Left ventricle myocardium superior (tissue), 1 donor: ENCODE results near the gene BBS9. TPM values are rescaled to one million over a fixed set of nuclear protein-coding genes. Genes with fewer than 3 reads are reported as not detected.
A peak's percentile ranks its signal among the peaks of the same experiment; 100 is the strongest.
"Not testable (repeated sequence)": the region's sequence is repeated elsewhere in the genome, so short reads cannot be mapped to it uniquely, and the experiment has no call there.

Experiments
- ATAC-seq: fragments of 200-7000 bp; cut with Tn5 transposase; one replicate; pipeline ENCODE4 v1.9.1; 2020; ENCODE audit warnings: mild to moderate bottlenecking, moderate library complexity
- DNase-seq: peaks from one replicate; pipeline ENCODE4 v3.0.0-alpha.2; 2020
- intact Hi-C: fragments of 100-400 bp; cut with micrococcal nuclease; formaldehyde crosslinking; loops from one replicate; pipeline ENCODE4 v1.11.0; 2022
- total RNA-seq: library from RNA; stranded (reverse); fragmentation: NEBNext Ultra II Directional; extraction: Animal tissue kit (Norgen Biotek cat#: 25700); gene quantifications from one replicate; pipeline ENCODE4 v1.2.1, GENCODE V29; 2021
- donor health status: DM: no; HTN: yes; CAD: no; lungs with severe emphysema.

BBS9 gene
- total RNA-seq, 1 donor from 2014 or later = 9.6 TPM

DNA sequence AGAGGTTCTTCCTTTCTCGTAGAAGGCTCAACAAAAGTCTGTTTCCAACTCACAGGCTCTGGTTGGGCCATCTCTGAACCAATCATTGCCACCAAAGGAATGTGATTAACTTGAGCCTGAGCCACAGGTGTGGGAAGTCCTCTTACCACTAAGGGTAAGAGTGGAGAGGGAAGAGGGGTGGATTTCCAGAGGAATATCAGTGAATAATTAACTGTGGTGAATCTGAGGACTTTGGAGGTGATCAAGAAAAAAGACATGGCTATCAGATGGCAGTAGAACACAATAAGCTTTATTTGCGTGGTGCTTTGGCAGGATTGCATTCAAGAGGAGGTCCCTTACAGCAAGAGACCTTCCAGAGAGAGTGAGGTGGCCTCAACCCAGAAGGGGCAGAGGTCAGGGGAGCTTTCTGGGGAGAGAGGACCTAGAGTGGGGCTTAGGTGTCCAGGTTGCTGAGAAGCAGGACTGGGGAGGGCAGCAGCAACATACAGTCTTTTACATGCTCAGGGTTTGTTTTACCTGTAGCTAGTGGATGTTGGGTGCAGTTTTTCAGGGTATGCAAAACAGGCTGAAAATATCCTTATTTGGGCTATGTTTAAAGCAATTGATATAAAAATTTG is 61.4 kb downstream of the BBS9 start:
- no peak for DNase-seq
- no peak for ATAC-seq
- intact Hi-C loops = no loop called here

DNA sequence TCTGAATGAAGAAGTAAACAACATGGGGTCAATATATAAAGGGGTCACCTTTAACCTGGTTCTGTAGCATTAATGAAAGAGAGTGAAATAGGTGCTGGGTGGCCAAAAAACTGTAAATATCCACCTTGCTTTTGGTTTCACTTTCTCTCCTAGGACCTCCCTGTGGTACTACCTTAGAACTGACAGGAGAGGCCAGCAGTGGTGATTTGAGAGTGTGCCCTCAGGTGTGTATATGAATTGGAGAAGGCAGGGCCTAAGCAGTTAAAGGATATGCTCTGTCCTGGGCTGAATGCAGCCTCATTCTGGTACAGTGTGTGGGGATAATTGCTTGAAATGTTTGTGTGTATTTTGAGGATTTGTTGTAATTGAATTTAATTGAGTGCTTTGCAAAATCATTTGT is 62.0 kb downstream of the BBS9 start:
- no peak for ATAC-seq
- DNase-seq = no peak
- intact Hi-C loops = no loop called here

DNA sequence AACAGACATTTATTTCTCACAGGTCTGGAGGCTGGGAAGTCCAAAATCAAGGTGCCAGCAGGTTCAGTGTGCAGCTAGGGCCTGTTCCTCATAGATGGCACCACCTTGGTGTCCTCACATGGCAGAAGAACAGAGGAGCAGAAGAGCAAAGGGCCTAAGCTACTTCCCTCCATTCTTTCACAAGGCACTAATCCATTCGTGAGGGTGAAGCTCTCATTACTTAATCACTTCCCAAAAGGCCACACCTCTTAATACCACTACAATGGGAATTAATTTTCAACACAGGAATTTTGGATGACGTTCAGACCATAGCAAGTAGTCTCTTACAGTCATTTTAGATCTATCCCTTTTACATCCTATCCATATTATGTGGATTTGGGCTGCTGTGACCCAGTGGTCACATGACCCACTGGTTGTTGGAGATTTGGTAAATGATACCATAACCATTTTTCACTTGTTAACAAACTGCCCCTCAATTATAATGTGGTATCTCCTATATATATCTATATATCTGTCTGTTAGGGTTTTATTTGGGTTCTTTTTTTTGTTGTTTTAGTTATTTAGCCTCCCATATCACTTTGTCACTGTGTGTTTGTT is 63.4 kb downstream of the BBS9 start:
- DNase-seq (no peak), ATAC-seq (no peak)
- intact Hi-C loops = no loop called here

DNA sequence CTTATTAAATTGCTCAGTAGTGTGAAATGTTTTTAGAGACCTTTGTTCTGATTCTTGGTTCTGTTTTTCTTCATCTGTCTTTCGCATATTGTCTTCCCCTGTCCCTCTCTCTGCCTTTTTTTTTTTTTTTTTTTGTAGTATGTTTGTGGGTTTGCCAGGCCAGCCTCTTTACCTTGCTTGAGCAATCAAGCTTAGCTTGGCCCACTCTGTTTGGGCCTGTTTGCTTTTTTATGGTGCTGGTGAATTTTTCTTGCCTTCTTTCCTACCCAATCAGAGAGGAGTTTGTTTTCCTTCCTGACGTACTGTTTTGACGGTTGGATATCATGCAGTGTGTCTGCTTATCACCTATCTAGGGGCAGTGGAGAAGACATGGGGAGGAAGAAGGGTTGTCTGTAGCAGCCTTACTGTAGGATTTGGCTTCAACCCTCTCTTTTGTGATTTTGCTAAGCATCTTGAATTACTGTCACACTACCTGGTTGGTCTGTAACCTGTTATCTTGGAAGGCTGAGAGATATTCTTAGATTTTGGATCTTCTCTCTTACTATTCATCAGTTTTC is 64.0 kb downstream of the BBS9 start:
- intact Hi-C loops = no loop called here
- ATAC-seq = no peak

DNA sequence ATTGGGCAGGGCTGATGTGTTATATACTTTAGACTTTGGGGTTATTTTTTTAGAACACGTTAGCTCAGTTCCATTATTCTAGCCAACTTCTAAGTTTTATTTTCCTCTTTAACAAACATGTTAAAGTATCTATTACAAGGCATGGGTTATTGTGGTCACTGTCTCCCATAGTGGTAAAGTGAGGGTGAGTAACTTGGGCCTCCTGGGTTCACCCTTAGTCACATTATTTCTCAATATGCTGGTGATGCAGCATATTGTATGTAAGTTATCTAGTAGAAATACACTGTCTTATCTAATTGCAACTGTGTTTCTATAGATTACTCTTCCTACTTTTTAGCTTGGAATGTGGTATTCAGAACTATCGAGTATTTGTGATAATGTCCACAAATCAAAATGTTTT is 65.9 kb downstream of the BBS9 start:
- ATAC-seq (no peak), DNase-seq (no peak)
- intact Hi-C loops = no loop called here

More for the DNA sequence above, 64.0 kb downstream of the BBS9 start:
- no peak for DNase-seq

DNA sequence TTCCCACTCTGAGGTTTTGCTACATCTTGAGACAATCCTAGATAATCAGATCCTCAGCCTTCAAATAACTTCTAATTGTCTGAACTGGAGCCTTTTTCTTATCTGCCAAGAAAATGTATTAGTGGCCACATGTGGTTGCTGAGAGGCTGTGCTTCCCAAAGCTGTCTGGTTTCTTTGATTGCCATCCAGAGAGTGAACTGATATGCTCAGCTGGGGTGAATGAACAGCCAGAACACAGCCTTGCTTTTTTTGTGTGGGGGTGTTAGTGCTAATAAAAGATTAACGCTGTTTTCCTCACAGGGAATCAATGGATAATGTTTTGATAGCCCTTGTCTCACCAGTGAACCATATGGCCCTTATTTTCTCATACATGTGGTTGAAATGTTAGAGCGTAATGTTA is 66.9 kb downstream of the BBS9 start:
- intact Hi-C loops = no loop called here
- DNase-seq (no peak), ATAC-seq (no peak)

DNA sequence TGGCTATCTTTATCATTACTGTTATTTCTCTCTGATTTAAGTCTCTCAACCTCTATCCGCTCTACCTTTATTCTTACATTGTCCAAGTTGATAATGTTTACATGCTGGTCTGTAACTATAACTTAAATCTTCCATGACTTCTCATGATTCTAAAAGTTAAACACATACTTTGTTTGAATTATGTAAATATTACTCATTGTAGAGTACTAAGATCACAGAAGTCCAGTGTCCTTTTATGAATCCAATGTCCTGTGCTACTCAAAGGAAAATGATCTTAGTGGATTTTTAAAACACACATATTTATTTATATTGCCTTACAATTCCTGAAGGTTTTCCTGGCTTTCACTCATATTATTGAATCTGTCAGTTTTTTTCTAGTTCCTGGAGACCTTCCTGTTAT is 70.9 kb downstream of the BBS9 start:
- intact Hi-C loops = no loop called here
- ATAC-seq = no peak
- no peak for DNase-seq

DNA sequence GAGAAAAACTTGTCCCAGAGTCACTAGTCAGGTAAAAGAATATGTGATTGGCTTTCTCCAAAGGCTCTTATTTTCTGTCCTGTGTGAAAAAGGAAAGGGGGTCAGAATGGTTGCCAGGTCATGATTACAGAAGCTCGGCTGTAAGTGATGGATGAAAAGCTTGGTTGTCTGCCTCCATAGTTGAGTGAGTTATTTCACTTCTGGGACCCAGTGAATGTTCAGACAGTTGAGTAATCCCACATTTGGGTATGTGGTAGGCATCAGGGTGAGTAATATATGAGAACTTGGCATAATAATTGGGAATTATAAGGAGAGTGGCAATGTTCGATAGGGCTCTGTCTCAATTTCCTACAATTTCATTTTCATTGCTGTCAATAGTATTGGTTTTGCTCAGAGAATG is 72.5 kb downstream of the BBS9 start:
- intact Hi-C loops = no loop called here
- no peak for DNase-seq
- ATAC-seq = no peak

DNA sequence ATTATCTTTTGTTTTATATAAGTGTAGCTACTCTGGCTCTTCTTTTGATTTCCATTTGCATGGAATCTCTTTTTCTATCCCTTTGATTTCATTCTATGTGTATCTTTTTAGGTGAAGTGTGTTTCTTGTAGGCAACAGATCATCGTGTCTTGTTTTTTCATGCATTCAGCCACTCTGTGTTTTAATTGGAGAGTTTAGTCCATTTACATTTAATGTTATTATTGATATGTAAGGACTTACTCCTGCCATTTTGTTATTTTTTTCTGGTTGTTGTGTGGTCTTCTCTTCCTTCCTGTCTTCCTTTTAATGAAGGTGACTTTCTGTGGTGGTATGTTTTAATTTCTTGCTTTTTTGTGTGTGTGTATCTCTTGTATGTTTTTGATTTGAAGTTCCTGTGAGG is 81.6 kb downstream of the BBS9 start:
- DNase-seq (no peak), ATAC-seq (no peak)
- intact Hi-C loops = no loop called here

DNA sequence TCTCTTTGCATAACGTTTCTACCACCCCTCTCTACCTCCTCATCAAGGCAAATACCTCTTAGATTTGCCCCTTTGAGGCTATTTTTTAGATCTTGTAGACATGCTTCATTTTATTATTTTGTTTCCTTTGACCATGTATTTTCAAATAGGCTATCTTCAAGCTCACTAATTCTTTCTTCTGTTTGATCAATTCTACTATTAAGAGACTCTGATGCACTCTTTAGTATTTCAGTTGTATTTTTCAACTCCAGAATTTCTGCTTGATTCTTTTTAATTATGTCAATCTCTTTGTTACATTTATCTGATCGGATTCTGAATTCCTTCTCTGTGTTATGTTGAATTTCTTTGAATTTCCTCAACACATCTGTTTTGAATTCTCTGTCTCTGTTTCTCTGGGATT is 82.8 kb downstream of the BBS9 start:
- intact Hi-C loops = no loop called here
- ATAC-seq (no peak), DNase-seq (no peak)

DNA sequence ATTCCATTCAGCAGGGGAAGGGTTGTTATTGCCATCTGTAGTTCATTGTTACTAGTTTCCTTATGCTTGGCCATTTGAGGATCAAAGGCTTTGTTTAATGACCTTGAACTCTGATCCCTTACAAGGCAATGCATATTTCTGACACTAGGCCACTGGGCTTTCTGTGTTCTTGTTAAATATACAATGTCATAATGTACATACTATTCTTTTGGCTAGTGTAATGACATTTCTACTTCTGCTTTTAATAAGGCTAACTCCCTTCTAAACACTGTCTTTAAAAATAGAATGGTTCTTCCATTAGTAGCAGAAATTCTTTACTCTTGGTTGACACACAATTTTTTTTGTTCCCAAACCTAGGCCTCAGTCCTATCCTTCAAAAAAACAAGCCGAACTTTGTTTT is 86.6 kb downstream of the BBS9 start:
- no peak for ATAC-seq
- no peak for DNase-seq
- intact Hi-C loops = no loop called here

DNA sequence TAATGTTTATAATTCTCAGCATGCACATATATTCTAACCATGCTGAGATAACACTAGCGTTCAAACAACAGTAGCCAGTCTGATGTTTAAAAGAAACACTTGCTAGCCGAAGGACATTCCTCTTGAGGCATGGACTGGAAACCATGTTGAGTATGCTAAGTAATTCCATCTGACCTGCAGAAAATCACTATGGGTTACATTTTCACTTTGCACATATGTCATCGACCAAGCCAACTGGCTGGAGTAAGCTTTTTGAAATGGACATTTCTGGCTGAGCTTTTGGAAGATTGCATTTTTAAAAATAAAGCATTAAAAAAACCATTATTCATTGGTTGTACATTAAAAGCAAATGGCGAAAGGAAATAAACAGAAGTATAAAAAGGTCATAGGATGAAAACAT is 88.2 kb downstream of the BBS9 start:
- ATAC-seq (no peak), DNase-seq (no peak)
- intact Hi-C loops = no loop called here

DNA sequence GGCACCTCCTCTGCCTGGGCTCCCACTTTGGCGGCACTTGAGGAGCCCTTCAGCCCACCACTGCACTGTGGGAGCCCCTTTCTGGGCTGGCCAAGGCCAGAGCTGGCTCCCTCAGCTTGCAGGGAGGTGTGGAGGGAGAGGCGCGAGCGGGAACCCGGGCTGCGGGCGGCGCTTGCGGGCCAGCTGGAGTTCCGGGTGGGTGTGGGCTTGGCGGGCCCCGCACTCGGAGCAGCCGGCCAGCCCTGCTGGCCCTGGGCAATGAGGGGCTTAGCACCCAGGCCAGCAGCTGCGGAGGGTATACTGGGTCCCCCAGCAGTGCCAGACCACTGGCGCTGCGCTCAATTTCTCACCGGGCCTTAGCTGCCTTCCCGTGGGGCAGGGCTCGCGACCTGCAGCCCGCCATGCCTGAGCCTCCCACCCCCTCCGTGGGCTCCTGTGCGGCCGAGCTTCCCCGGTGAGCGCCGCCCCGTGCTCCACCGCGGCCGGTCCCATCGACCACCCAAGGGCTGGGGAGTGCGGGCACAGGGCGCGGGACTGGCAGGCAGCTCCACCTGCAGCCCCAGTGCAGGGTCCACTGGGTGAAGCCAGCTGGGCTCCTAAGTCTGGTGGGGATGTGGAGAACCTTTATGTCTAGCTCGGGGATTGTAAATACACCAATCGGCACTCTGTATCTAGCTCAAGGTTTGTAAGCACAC is 89.6 kb downstream of the BBS9 start:
- DNase-seq, intact Hi-C loops, ATAC-seq: not testable (repeated sequence)

DNA sequence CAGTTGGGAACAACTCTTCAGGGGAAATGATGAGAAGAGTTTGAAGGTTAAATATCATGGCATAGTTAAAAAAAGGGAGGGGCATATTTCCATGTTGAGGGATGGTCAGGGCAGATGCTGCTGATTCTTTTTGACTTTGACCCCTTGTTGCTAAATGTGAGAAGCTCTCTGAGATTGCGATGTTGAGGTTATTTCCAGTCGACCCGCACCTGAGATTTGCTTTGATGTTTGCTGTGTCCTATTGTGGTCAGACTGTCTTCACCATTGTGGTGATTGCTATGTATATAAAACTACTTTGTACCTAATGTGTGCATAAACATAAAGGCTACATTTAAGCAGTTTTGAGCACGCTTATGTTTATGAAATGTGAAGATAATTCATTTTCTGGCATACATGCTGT is 90.9 kb downstream of the BBS9 start:
- ATAC-seq (no peak), DNase-seq (no peak)
- intact Hi-C loops = no loop called here

DNA sequence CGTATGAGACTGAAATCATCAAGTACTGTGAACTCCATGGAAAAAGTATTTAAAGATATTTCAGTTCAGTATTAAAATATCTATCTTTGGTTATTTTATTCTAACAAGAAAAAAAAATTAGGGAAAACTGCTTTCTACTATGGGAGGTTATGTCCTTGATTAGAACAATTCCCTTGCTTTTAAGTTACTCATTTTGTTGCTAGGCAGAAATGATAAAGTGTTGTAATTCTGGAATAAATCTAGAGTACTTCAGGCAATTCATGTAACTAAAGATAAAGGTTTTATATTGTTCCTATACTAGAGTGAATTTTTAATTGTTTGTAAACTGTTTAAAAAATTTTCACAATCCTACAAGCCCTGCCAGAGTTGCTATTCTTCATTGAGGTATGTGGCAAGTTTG is 92.0 kb downstream of the BBS9 start:
- ATAC-seq (no peak), DNase-seq (no peak)
- intact Hi-C loops = no loop called here

DNA sequence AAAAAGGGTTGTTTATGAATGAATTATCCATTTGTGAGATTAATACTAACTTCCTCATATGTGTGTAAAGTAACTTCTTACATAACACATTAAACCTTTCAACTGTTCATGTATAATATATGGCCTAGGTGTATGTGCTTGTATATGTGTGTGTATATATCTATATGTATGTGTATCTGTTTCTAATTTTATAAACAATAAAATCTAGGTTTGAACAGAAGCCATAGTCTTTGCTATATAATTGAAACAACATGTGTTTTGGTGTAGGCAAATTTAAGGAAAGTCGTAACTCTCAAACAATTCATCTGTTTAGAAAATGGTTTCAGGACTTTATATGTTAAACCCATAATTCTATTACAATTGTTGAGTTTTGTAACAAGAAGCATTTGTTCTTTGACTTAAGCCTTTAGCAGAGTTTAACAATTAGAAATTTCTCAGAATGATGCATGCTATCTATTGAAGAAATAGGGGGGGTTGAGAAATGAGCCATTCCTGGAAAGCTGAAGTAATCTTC is 103.3 kb downstream of the BBS9 start:
- no peak for DNase-seq
- intact Hi-C loops = no loop called here
- ATAC-seq = no peak

DNA sequence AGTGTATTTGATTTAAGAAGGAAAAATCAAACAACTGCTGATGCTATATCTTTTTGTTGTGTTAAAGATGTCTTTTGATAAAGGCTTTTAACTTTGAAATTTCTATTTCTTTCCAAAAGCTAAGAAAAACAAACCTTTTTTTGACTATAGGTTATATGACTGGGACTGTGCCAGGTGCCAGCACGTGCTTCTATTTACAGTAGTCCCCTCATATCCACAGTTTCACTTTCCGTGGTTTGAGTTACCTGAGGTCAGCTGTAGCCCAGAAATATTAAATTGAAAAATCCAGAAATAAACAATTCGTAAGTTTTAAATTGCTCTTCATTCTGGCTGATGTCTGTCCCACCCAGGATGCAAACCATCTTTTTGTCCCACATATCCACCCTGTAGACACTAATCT is 104.3 kb downstream of the BBS9 start:
- intact Hi-C loops = no loop called here
- no peak for ATAC-seq
- DNase-seq = no peak

DNA sequence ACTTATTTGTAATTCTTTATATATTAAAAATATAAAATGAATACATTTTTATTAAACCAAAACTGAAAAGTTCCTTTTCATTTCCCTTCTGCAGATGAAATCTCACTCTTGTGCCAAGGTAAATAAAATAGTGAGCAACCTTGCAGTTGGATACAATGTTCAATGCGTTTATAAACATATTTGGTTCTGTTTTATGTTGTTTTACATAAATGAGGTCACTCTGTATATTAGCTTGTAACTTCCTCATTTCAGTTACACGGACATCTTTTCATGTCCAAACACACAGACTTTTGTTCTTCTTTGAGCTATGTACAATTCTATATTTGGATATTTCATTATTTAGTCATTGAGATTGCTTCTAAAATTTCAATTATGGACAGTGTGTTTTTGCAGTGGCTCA is 107.7 kb downstream of the BBS9 start:
- no peak for DNase-seq
- intact Hi-C loops = no loop called here
- no peak for ATAC-seq

DNA sequence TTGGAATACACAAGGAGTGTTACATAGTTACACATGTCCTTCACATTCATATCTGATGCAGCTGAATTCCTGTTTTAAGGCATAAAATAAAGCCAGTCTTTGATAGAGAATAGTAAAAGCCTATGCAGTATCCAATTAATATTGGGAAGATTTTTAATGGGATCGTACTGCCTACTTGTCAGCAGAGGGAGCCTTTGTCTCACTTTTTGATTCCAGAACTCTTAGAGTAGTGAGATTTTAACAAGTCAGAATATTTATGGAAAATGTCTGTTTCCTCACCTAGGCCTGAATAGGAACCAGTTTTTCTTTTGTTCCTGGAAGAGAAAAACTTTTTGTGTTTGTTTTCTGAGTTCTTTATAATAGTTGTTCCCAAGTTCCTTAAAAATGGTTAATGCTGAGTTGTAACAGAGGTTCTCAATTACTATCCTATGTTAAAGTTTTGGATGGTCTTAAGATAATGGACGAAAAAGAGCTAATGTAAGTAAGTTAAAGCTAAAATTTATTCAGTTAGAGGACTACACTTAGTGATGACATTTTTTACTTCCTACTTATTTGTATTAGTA is 114.0 kb downstream of the BBS9 start:
- intact Hi-C loops = loop anchor here (5.0 to 10.0 kb wide), 2 partner anchors 501 to 689 kb away; no protein-coding TSS in a partner anchor
- ATAC-seq (peak; percentile 41), DNase-seq (no peak)

DNA sequence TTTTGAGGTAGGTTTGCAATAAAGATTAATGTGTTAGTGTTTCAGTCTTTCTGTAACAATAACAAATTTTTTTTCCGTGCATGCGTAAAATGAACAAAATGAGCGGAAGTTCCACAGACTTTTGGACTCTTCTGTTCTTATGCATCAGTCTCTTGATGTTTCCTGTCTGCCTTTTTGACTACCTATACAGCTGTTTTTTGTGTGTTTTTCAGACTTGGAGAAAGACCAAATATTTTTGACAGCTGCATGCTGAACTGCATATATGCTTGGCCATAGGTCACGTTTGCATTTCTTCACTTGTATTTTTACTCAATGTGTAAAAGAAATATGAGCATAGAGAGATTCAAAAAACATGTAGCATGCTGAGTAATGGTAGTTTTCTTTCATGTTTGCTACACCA is 119.3 kb downstream of the BBS9 start:
- ATAC-seq (no peak), DNase-seq (no peak)
- intact Hi-C loops = loop anchor here (10.0 kb wide), 1 partner anchor 496 kb away; no protein-coding TSS in a partner anchor
